ENCODE results near the gene GPATCH1. TPM values are rescaled to one million over a fixed set of nuclear protein-coding genes. Genes with fewer than 3 reads are reported as not detected.

The GPATCH1 gene
- total RNA-seq, 2 donors from 2014 or later = 7.9 to 12.2 TPM

DNA sequence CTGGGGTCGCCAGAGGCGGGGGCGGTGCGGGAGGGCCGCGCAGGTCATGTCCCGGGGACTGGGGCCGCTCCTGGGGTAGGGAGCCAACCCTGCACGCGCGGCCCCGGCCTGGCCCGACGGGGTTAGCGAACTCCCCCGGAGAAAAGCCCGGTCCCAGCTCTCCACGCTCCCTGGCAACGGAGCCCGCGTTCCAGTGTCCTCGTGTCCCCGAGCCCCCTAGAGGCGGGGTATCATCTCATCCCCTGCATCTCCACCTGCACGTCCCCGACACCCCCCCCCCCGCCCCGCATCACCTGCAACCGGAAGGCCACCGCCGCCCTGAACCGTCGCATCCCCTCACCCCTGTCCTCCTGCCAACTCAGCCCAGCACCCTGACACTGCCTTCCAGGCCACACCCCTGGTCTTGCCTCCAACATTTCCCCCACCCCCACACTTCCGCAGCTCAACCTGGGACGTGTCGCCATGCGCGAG is 53.6 kb downstream of the GPATCH1 start:
- H3K27ac ChIP-seq = no peak overlapping the region
- DNase-seq (ENCODE audit: low spot score) = no peak
- no peaks in the 10 kb centered on the region for H3K36me3 ChIP-seq
- WGBS = 8% methylated on average over 37 of the region's 38 CpGs
- no peaks in the 10 kb centered on the region for H3K9me3 ChIP-seq
- intact Hi-C loops (cut with DNase I) = no loop called here
- H3K4me3 ChIP-seq = no peak overlapping the region
- TF ChIP-seq, protein P1, sequence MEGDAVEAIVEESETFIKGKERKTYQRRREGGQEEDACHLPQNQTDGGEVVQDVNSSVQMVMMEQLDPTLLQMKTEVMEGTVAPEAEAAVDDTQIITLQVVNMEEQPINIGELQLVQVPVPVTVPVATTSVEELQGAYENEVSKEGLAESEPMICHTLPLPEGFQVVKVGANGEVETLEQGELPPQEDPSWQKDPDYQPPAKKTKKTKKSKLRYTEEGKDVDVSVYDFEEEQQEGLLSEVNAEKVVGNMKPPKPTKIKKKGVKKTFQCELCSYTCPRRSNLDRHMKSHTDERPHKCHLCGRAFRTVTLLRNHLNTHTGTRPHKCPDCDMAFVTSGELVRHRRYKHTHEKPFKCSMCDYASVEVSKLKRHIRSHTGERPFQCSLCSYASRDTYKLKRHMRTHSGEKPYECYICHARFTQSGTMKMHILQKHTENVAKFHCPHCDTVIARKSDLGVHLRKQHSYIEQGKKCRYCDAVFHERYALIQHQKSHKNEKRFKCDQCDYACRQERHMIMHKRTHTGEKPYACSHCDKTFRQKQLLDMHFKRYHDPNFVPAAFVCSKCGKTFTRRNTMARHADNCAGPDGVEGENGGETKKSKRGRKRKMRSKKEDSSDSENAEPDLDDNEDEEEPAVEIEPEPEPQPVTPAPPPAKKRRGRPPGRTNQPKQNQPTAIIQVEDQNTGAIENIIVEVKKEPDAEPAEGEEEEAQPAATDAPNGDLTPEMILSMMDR (IDR thresholded peaks at IDR 0.05) = no peak
- TF ChIP-seq POLR2AphosphoS5 (IDR thresholded peaks at IDR 0.05) (no peak), POLR2A (IDR thresholded peaks at IDR 0.05) (no peak)
- no peaks in the 10 kb centered on the region for H3K4me1 ChIP-seq (replicated peaks)
- H3K27me3 ChIP-seq (replicated peaks; ENCODE audit: insufficient read depth) = no peaks in the 10 kb centered on the region

DNA sequence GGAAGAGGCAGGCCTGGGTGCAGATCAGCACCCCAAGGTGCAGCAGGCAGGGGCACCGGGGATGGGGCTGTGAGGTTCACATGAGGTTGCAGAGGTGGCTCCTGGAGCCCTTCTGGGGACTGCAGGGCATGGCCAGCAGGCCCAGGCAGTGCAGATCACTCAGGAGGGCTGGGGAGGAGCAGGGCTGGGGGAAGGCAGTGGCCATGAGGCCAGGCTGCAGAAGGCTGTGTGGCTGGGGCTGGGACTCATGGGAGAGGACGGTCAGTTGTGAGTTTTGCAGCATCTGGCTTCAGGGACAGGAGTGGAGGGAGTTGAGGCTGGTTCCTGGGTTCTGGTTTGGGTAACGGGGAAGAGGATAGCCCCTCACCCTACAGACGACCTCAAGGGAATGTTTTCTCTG is 58.2 kb downstream of the GPATCH1 start:
- TF ChIP-seq, protein P1 (IDR thresholded peaks at IDR 0.05) = no peak
- no peak for TF ChIP-seq POLR2AphosphoS5 (IDR thresholded peaks at IDR 0.05)
- no peak for TF ChIP-seq POLR2A (IDR thresholded peaks at IDR 0.05)
- intact Hi-C loops (cut with DNase I) = no loop called here
- H3K36me3 ChIP-seq = no peaks in the 10 kb centered on the region
- no peak overlapping the region for H3K4me3 ChIP-seq
- no peak for DNase-seq (ENCODE audit: low spot score)
- no peaks in the 10 kb centered on the region for H3K4me1 ChIP-seq (replicated peaks)
- 73% methylated on average over 4 of the region's 4 CpGs for WGBS
- no peak overlapping the region for H3K27ac ChIP-seq
- H3K9me3 ChIP-seq = no peaks in the 10 kb centered on the region
- H3K27me3 ChIP-seq (replicated peaks; ENCODE audit: insufficient read depth) = no peaks in the 10 kb centered on the region

DNA sequence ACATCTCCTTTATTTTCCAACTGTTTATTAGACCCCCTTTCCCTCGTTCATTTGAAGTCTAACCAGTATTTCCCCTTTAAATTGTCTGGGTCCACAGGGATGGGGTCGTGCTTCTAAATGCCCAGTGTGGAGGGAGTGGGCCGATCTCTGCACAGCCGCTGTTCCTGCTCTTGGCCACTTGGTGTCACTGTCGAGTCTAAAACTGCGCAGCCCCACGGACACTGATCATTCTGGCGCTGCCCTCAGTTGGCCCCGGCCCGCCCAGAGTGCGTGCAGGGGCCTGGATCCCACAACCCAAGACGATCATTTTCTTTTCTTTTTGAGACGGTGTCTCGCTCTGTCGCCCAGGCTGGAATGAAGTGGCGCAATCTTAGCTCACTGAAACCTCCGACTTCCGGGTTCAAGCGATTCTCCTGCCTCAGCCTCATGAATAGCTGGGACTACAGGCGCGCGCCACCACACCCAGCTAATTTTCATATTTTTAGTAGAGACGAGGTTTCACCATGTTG is 63.0 kb downstream of the GPATCH1 start:
- Histone ChIP-seq H3K27me3 (replicated peaks; ENCODE audit: insufficient read depth) (no peaks in the 10 kb centered on the region), H3K4me1 (replicated peaks) (no peaks in the 10 kb centered on the region), H3K27ac (no peak overlapping the region), H3K36me3 (no peaks in the 10 kb centered on the region), H3K4me3 (no peak overlapping the region), H3K9me3 (no peaks in the 10 kb centered on the region)
- TF ChIP-seq, protein P1 (IDR thresholded peaks at IDR 0.05) = peak; percentile 75 to 89 (median 80)
- TF ChIP-seq POLR2AphosphoS5 (IDR thresholded peaks at IDR 0.05) = peak; percentile 7
- no peak for TF ChIP-seq POLR2A (IDR thresholded peaks at IDR 0.05)
- intact Hi-C loops (cut with DNase I) = loop anchor here (5.0 to 10.0 kb wide), 2 partner anchors 38 to 261 kb away; no protein-coding TSS in a partner anchor
- DNase-seq (ENCODE audit: low spot score) = peak; percentile 43
- 31% methylated on average over 23 of the region's 23 CpGs for WGBS

DNA sequence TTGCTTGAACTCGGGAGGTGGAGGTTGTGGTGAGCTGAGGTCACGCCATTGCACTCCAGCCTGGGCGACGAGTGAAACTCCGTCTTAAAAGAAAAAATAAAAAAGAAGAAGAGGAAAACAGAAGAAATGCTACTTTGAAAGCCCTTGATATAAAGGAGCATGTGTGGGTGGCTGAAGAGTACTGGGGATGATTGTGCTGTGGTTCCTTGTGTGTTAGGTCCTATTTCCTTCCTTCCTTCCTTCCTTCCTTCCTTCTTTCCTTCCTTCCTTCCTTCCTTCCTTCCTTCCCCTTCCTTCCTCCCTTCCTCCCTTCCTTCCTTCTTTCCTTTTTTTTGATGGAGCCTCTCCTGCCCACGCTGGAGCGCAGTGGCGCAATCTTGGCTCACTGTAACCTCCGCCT is 65.2 kb downstream of the GPATCH1 start:
- no peaks in the 10 kb centered on the region for H3K36me3 ChIP-seq
- WGBS = 93% methylated on average over 9 of the region's 9 CpGs
- no peaks in the 10 kb centered on the region for H3K9me3 ChIP-seq
- TF ChIP-seq POLR2A (IDR thresholded peaks at IDR 0.05) = no peak
- TF ChIP-seq POLR2AphosphoS5 (IDR thresholded peaks at IDR 0.05) = no peak
- TF ChIP-seq, protein P1 (IDR thresholded peaks at IDR 0.05) = no peak
- H3K4me1 ChIP-seq (replicated peaks) = no peaks in the 10 kb centered on the region
- H3K27me3 ChIP-seq (replicated peaks; ENCODE audit: insufficient read depth) = no peaks in the 10 kb centered on the region
- intact Hi-C loops (cut with DNase I) = loop anchor here (10.0 kb wide), 1 partner anchor 259 kb away; no protein-coding TSS in a partner anchor
- H3K27ac ChIP-seq = no peak overlapping the region
- H3K4me3 ChIP-seq = no peak overlapping the region
- no peak for DNase-seq (ENCODE audit: low spot score)

DNA sequence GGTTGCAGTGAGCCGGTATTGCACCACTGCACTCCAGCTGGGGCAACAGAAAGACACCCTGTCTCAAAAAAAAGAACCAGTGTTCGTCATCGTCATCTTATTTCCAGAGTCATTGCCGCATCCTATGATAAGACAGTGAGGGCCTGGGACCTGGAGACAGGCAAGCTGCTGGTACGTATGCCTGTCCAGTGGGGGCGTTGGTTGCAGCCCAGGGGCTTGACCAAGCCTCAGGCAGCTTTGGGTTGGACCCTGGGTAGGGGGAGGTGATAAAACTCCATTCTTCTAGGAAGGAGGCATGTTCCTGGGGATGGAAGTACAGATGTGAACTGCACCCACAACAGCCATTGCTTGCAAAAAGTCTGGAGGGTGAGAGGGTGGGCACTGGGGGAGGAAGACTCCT is 66.6 kb downstream of the GPATCH1 start:
- no peak overlapping the region for H3K4me3 ChIP-seq
- TF ChIP-seq POLR2AphosphoS5 (IDR thresholded peaks at IDR 0.05) (no peak), POLR2A (IDR thresholded peaks at IDR 0.05) (no peak)
- TF ChIP-seq, protein P1 (IDR thresholded peaks at IDR 0.05) = no peak
- no peaks in the 10 kb centered on the region for H3K36me3 ChIP-seq
- H3K27me3 ChIP-seq (replicated peaks; ENCODE audit: insufficient read depth) = no peaks in the 10 kb centered on the region
- intact Hi-C loops (cut with DNase I) = loop anchor here (10.0 kb wide), 1 partner anchor 257 kb away; no protein-coding TSS in a partner anchor
- no peak overlapping the region for H3K27ac ChIP-seq
- H3K9me3 ChIP-seq = no peaks in the 10 kb centered on the region
- no peak for DNase-seq (ENCODE audit: low spot score)
- no peaks in the 10 kb centered on the region for H3K4me1 ChIP-seq (replicated peaks)
- 84% methylated on average over 6 of the region's 6 CpGs for WGBS

Data from prostate gland (tissue), 2 donors.